NCI-H446 treated with DMSO at 0.1 percent for 48 hours (cell line): ENCODE measurements around the gene LRRC59.
"Not testable (repeated sequence)": the region's sequence is repeated elsewhere in the genome, so short reads cannot be mapped to it uniquely, and the experiment has no call there.

Experiments used
- DNase-seq: peaks from one replicate; lab custom pipeline; 2025; lab: John Stamatoyannopoulos, UW

LRRC59 gene

GRCh38 chr17:50424996-50425681 lies 27.8 kb upstream of the LRRC59 start:
- no peak for DNase-seq

- DNase-seq = no peak
These were observed 27.1 kb upstream of the LRRC59 start for GRCh38 chr17:50424246-50424995.

- DNase-seq = peak; percentile 32
These were observed 26.3 kb upstream of the LRRC59 start for GRCh38 chr17:50423553-50424159.

- DNase-seq = no peak
These were observed 25.4 kb upstream of the LRRC59 start for GRCh38 chr17:50422738-50423137.

- no peak for DNase-seq
These were observed 24.2 kb upstream of the LRRC59 start for GRCh38 chr17:50421308-50422051.

- DNase-seq = no peak
These were observed 23.2 kb upstream of the LRRC59 start for GRCh38 chr17:50420419-50421112.

GRCh38 chr17:50419577-50419976 lies 22.3 kb upstream of the LRRC59 start:
- not testable (repeated sequence) for DNase-seq

GRCh38 chr17:50414808-50415207 lies 17.5 kb upstream of the LRRC59 start:
- no peak for DNase-seq

GRCh38 chr17:50412188-50412732 lies 14.9 kb upstream of the LRRC59 start:
- no peak for DNase-seq

GRCh38 chr17:50407921-50408320 lies 10.6 kb upstream of the LRRC59 start:
- no peak for DNase-seq

GRCh38 chr17:50406578-50406977 lies 9.3 kb upstream of the LRRC59 start:
- no peak for DNase-seq

- DNase-seq = not testable (repeated sequence)
These were observed 8.0 kb upstream of the LRRC59 start for GRCh38 chr17:50405351-50405750.

GRCh38 chr17:50399591-50399990 lies 2.3 kb upstream of the LRRC59 start:
- DNase-seq = not testable (repeated sequence)

GRCh38 chr17:50398672-50399071 lies 1.3 kb upstream of the LRRC59 start:
- DNase-seq = not testable (repeated sequence)

- DNase-seq = no peak
These were observed 579 bp upstream of the LRRC59 start for GRCh38 chr17:50397919-50398285.

GRCh38 chr17:50396261-50397110 lies 837 bp downstream of the LRRC59 start:
- DNase-seq = no peak

GRCh38 chr17:50394711-50395110 lies 2.6 kb downstream of the LRRC59 start:
- DNase-seq = no peak

- no peak for DNase-seq
These were observed 3.6 kb downstream of the LRRC59 start for GRCh38 chr17:50393700-50394099.

GRCh38 chr17:50392621-50393020 lies 4.7 kb downstream of the LRRC59 start:
- DNase-seq = no peak

GRCh38 chr17:50389534-50389933 lies 7.8 kb downstream of the LRRC59 start:
- DNase-seq = no peak

- no peak for DNase-seq
These were observed 8.6 kb downstream of the LRRC59 start for GRCh38 chr17:50388728-50389127.
